ENCODE data around the gene MORC3.

GRCh38 chr21:36419996-36420395 lies 100.0 kb downstream of the MORC3 start:
- TF ChIP-seq CTCF (IDR thresholded peaks at IDR 0.05; ENCODE audit: insufficient read depth, low read length, poor library complexity, severe bottlenecking) = peak; percentile 50
- no peak for TF ChIP-seq EZH2phosphoT487 (conservative IDR thresholded peaks at IDR 0.05; ENCODE audit: low read length)
